ENCODE data around the gene PLAC9.
"Not testable (repeated sequence)": the region's sequence is repeated elsewhere in the genome, so short reads cannot be mapped to it uniquely, and the experiment has no call there.

The PLAC9 gene

DNA sequence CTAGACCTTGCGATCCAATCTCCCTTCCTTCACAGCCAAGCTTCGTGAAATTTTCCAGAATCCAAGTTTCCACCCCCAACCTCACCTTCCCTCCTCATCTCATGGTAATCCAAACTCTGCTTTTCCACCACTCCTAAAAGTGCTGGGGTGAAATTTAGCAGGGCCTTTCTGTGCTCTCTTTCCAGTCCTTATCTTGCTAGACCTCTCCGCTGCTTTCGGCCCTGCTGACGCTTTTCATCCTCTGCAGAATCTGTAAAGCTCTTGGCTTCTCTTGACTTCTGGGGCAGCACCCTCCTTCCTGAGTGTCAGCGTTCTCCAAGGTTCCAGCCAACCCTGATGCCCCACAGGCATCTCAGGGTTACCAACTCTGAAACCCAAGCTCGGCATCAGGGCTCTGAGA, 7.7 kb downstream of the PLAC9 start:
- DNase-seq: no peak

DNA sequence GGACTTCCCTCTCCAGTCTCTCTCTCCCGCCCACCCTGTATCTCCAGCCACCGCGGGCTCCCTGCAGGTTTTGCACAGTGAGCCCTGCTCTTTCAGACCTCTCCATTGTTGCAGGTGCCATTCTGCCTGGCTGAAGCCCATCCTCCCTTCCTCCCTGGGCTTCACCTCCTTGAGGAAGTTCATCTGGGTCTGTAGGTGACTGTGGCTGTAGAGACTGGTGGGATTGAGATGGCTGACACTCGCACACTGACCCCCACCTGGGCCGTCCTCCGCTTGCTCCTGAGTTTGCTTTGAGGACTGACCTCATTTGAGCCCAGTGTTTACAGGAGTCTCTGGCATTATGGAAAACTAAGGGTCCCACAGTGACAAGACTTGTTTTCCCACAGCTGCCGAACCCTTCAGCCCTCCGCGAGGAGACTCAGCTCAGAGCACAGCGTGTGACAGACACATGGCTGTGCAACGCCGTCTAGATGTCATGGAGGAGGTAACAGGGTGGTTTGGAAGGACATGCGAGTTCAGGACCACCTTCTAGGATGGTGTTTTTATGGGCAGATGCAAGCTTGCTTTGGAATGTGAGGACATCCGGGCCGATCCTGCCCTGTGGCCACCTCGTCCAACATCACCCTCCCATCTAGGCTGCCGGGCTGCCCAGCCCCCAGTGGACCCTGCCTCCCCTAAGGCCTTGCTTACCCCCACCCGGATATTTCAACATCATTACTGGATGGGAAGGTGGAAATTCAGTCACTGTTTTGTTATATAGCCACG, 9.3 kb downstream of the PLAC9 start:
- no peak for DNase-seq

DNA sequence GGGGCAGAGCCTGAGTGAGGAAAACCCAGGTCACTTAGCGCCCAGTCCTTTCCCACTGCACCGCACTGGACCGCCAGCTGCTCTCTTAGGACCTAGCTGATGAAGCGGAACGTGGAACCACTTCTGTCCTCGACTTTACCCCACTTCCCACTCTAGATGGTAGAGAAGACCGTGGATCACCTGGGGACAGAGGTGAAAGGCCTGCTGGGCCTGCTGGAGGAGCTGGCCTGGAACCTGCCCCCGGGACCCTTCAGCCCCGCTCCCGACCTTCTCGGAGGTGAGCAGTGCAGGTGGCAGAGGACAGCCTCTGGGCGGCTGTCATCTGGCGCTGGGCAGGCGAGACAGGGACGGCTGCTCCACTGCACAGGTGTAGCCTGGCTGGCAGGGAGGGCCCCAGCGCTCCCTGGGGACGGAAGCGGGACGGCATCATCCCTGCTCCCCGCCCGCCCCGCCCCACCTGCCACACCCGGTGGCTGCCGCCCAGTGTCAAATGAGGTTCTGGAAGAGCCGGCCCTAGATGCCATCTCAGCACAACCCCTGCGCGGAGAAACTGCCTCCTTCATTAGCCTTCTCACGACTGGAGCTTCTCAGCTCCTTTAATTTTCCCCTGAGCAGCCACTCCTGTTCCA, 11.7 kb downstream of the PLAC9 start:
- no peak for DNase-seq

DNA sequence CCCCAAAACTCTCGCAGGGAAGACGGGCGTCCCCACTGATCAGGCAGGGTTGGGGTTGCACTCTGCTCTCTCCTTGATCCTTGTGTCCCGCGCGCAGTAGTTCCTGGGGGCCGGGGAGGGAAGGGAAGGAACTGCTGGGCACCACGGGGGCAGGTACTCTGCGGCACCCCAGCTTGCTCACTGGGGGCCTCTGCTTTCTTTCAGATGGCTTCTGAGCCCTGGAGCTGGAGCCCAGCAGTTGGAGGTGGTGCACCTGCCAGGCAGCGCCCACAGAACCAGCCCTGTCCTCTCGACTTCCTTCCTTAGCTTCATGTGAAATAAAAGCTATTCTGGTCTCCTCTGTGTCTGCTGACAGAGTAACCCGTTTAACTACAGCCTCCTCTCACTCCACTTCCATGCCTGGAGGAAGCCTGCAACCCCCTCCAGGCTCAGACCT, 12.2 kb downstream of the PLAC9 start:
- DNase-seq: no peak

DNA sequence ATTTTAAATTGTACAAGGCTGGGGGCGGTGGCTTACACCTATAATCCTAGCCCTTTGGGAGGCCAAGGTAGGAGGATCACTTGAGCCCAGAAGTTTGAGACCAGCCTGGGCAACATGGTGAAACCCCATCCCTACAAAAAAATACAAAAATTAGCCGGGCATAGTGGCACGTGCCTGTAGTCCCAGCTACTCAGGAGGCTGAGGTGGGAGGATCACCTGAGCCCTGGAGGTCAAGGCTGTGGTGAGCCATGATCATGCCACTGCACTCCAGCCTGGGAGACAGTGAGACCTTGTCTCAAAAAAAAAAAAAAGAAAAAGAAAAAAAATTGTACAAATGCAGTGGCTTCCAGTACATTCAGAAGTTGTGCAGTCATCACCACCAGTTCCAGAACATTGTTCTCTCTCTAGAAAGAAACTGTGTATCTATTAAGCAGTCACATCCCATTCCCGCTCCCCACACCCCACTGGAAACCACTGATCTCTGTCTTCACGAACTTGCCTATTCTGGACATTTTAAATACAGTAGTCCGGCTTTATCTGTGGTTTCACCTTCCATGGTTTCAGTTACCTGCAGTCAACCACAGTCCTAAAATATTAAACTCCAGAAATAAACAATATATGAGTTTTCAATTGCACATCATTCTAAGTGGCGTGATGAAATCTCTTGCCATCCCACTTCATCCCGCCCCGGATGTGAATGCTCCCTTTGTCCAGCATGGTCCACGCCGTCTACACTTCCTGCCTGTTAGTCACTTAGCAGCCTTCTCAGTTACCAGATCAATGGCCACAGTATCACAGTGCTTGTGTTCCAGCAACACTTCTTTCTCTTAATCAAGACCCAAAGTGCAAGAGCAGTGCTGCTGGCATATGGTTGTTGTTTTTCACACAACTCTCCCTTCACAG, 13.1 kb downstream of the PLAC9 start:
- DNase-seq: not testable (repeated sequence)

DNA sequence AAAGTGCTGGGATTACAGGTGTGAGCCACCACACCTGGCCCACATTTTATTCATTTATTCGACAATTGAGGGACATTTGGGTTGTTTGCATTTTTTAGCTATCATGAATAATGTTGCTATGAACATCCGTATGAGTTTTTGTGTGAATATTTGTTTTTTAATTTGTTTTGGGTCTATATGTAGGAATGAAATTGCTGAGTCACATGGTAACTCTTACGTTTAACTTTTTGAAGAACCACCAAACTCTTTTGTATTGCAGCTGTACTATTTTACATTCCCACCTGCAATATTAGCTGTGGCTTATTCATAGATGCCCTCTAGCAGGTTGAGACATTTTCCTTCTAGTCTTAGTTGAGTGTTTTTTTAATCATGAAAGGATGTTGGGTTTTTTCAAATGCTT, 14.4 kb downstream of the PLAC9 start:
- DNase-seq: no peak

DNA sequence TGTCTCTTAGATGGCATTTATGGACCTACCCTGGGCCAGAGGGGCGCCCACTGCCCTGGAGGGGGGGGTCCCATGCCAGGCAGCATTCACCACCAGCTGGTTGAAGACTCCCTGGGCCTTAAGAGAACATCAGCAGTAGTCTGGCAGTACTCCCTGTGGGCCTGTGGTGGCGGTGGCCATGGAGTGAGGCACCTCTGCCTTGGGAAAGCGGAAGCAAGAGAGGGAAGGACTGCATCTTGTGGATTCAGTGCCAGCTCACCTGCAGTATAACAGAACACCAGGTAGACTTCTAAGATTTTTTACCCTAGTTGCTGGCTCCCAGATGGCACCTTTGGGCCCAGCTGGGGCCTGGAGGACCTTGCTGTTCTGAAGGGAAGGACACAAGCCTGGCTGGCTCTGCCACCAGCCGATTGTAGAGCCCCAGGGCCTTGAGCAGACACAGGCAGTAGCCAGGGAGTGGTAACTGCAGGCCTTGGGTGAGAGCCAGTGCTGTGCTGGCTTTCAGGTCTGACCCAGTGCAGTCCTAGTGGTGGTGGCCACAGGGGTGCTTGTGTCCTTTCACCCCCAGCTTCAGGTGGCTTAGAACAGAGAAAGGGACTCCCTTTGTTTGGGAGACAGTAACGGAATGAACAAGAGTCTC, 15.8 kb downstream of the PLAC9 start:
- DNase-seq: no peak

DNA sequence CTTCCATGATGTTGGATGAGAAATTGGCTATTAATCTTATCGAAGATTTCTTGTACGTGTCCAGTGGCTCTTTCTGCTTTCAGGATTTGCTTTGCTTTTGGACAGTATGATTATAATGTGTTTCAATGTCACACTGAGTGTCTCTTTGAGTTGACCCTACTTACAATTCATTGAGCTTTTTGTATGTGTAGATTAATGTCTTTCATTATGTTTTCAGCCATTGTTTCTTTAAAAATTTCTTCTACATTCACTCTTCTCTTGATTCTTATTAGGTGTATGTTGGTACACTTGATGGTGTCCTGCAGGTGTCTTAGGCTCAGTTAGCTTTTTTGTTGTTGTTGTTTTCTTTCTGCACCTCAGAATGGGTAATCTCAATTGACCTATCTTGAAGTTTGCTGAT, 16.6 kb downstream of the PLAC9 start:
- no peak for DNase-seq

DNA sequence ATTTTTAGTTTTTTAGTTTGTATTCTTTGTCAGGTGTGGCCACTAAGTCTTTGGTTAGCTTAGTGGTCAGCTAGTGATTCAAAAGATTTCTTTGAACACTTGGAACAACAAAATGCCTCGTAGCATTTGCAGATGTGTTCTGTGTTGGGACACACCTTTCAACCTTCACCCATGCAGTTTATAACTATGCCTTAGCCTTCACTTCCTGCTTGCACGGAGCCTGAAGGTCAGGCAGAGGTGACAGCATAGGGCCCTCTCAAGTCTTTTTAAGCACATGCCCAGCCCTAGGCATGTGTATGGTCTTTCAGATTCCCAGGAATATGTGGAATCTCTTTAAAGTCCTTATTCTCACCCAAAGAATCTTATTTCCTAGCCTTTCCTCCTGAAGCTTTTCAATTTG, 17.6 kb downstream of the PLAC9 start:
- no peak for DNase-seq

DNA sequence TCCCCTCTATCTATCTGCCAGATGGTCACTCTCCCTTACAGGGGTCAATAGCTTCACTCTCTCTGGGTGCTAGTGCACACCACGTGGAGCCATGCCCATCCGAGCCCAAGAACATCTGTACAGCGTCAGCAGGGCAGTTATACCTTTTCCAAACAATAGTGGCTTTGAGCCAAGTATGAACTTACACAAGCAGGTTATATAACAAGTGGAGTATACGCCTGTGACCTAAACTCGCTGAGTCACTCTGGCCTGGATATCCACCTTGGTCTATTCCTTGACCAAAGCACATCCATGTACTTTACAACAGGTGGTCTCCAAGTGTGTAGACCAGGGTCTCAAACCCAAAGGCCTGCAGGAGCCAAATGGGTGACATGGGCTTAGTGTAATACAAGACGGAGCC, 20.3 kb downstream of the PLAC9 start:
- DNase-seq: no peak

DNA sequence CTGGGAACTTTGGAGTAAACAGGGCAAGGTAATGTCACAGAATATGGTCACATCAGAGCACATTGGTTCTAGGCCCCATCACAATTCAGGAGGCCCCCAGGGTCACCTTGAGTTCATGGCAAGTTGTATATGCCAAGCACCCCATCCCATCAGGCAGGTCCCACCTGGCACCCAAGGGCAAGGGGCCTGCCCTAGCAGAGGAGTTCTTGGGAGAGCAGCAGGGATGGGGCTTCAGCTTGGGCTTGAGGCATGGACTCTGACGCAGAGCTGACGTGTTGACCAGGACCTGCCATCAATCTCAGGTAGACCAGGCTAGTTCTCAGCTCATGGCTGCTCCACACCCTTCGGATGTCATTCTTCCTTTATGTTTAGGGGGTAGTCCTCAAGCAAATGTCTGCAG, 20.9 kb downstream of the PLAC9 start:
- no peak for DNase-seq

DNA sequence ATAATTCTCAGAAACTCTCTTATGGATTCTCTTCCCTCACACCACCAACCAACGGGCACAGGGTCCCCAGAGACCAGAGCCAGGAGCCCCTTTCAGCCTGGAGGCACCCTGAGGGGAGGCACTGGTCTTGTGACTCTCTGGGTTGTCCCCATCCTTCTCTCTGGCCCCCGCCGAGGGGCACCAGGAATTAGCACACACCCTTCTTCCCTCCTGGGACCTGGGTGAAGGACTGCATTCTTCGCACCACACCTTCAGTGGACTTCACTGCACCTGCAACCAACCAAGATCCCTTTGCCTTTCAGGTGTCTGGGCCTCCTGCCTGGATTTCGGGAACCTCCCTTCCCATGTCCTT, 22.1 kb downstream of the PLAC9 start:
- DNase-seq: no peak

DNA sequence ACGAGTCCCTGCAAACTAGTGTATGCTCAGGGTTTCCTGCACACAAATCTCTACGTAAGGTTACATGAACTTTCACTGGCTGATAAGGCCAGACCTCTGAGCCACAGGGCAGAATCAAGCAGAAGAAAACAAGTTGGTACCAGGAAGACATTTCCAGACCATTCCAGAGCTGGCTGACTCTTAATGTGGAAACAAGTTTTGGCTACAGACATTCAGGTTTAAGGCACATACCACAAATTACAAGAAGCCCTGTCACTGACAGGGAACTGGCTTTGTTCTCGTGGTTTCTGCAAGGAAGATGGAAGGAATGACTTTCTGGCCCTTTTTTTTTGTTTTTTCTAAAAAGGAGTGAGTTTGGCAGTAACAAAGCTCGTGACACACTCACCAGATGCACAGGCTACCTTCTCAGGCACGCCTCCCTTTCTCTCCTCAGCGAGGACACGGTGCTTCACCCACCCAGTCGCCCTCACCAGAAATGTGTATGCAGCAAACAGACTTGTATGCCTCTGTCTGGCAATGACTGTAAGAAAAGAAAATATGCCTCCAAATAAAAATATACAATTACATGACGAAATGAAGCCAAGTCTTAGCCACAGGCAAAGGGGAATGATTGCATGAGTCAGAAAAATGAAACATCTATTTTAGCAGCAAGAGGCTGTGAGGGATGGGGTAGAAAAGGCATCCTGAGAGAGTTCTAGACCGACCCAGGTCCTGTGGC, 22.6 kb downstream of the PLAC9 start:
- DNase-seq: no peak

DNA sequence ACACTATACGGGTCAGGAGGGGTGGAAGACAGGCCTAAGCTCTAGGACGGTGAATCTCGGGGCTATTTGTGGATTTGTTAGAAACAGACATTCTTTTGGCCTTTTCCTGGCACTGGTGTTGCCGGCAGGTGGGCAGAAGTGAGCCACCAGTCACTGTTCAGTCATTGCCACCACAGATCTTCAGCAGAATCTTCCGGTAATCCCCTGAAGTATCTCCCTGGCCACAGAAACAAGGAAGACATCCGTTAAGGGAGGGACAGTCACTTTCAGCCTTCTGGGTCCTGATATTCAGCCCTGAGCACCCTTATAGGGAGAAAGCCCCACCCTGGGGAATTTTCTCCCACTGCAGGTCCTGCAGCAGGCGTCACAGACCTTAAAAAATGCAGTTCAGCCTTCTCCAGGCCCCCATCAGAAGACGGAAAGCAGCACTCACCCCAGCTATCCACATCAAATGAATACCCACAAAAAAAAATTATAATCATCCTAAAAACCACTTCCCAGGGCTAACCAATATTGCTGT, 23.2 kb downstream of the PLAC9 start:
- no peak for DNase-seq

DNA sequence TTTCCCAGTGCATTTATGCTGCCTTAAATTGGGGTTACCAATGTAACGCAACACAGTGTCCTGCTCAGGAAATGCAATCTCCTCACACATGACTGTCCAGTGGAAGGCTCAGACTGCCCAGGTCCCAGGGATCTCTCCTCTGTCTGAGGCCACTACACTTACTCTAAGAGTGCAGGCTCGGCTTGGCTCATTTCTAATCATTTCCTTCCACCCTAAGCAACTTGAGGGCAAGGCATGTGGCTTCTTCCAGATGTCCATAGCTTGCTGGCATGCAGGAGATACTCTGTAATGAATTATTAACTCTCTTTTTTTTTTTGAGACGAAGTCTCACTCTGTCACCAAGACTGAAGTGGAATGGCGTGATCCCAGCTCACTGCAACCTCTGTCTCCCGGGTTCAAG, 23.7 kb downstream of the PLAC9 start:
- no peak for DNase-seq

DNA sequence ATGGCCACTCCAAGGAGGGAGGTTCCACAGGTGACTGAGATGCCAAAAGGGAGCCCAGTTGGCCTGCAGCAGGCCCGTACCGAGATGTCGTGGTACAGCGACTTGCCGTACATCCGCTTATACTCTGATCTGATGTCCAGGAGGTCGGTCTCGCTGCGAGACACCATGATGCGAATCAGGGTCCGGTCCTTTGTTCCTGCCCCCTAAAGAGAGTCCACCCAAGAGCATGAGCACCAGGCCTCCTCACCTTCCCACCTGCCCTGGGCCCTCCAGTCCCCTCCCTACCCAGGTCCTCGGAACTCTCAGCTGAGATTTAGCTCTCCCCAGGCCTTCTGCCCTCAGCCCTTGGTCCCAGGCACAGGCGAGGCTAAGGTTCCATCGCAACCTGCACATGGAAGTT, 25.0 kb downstream of the PLAC9 start:
- DNase-seq: no peak

DNA sequence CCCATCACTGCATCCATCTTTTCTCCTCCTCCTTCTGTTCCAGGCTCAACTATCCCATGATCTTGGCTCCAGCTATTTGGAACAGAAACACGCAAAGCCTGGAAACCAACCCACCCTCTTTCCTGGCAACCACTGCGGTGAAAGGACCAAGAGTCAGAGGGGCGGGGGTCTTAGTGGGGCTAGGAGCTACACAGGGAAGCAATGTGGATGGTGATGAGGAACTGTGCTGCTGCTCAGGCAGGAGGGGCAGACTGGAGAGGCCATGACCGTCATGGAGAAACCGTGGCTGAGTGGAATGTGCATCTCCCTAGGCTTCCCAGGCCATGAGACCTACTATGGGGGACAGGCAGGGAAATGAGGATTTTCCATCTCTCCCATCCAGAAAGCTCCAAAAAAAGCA, 25.6 kb downstream of the PLAC9 start:
- no peak for DNase-seq

DNA sequence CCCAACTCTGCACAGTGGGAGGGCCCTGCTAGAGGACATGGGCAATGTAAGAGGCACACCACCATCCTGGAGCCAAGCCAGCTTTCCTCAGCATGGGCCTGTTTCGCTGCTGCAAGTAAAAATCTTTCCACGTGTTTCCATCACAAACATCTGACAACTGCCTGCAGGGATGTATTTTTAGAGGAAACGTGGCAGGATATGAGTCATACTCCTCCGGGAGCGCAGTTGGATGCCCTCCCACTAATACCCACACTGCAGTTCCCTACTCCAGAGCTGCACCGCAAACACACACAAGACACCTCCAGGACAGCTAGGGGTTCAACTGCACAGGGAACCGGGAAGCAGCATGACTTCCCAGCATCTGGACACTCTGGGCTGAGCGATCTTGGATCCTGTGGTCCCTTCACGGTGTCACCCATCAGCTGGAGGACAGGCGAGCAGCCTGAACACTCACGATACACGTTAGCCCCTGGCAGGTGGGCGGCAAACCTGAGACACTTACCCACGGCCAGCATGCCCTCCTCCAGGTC, 26.1 kb downstream of the PLAC9 start:
- no peak for DNase-seq

DNA sequence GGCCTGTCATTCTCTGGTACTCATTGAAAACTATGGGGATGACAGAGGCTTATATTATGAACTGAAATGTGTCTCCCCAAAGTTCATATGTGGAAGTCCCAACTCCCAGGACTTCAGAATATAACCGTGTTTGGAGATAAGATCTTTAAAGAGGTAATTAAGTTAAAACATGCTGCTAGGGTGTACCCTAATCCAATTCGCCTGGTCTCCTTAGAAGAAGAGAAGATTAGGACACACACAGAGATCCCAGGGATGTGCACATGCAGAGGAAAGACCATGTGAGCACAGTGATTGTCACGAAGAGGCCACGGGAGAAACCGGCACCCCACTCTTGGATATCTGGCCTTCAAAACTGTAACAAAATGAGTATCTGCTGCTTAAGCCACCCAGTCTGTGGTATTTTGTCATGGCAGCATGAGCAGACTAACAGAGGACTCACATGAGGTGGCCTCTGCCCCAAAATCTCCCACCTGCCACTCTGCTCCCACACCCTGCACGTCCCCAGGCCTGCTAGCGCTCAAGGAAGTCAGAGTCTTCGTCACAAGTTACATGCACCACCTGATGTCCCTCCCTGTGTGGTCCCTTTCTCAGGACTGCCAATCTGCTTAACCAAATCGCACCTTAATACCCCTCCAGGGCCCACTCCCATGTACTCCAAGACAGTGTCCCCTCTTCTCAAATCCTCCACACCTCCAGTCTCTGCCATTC, 26.8 kb downstream of the PLAC9 start:
- DNase-seq: no peak

DNA sequence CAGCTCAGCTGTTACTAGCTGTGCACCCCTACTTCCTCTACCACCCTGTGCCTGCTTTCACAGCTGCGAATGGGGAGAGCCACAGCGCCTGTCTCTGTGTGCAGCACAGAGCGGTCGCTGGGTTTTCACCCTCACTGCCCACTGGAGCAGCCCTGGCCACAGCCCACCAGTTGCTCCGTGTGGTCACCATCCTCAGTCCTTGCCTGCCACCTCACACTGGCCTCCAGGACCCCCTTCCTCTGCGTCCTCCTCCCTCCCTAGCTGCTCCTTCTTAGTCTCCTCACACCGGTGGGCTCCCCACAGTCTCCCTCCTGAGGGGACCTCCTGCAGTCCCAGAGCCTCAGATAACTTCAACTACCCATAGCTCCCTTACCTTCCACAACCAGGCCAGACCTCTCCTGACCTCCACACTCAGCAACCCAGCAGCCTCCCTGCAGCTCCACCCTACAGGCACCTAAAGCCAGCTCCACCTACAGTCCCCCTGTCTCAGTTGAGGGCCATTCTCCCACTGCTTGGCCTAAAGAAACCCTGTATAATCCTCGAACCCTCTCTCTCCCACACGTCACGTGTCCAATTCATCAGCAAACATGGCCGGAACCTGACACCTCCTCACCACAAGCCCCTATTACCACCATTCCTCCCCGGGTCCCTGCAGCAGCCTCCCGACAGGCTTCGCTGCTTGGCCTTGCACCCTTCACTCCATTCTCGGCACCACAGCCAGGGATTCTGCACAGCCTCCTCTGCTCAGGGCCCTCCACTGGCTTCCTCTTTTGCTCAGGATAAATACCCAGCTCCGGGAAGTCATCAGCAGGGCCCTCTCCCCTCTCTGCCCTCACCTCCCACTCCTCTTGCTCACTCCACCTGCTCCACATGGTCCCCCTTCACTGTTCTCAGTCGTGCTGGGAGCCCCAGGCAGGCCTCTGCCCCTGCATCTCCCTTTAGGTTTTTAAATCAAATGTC, 28.1 kb downstream of the PLAC9 start:
- no peak for DNase-seq

Measured in retina (tissue), 1 donor.